Testis (tissue), 3 donors: ENCODE data around the gene GSDME. TPM values are rescaled to one million over a fixed set of nuclear protein-coding genes. Genes with fewer than 3 reads are reported as not detected.

Experiments used
- DNase-seq: peaks from one replicate; pipeline ENCODE4 v3.0.0-alpha.2; 2019
- H3K27ac ChIP-seq, 2 donors: fragments of 200-600 bp; sonication (generic); one replicate each; pipeline ENCODE4 v1.5.1; 2019
- H3K27me3 ChIP-seq: fragments of 200-600 bp; sonication (generic); one replicate; pipeline ENCODE4 v1.5.1; 2019
- H3K36me3 ChIP-seq: fragments of 200-600 bp; sonication (generic); one replicate; pipeline ENCODE4 v1.5.1; 2017; ENCODE audit warnings: low read depth; ENCODE audit errors: missing control alignments
- H3K4me1 ChIP-seq: fragments of 200-600 bp; sonication (generic); one replicate; pipeline ENCODE4 v1.5.1; 2019
- H3K4me3 ChIP-seq, 2 donors: fragments of 200-600 bp; sonication (generic); one replicate each; pipeline ENCODE4 v1.5.1; 2017 to 2019
- H3K9me3 ChIP-seq: fragments of 200-600 bp; sonication (generic); one replicate; pipeline ENCODE4 v1.5.1; 2017
- CTCF ChIP-seq, 3 experiments: fragments of 450-650 bp in 2 of 3; fragments of 200-600 bp in 1 of 3; sonication (generic) in 1 of 3; IDR thresholded peaks; one replicate each; pipeline ENCODE4 v1.5.1; 2016 to 2019; ENCODE audit warnings: antibody characterized with exemption in 3 of 3, mild to moderate bottlenecking in 2 of 3, moderate library complexity in 1 of 3
- POLR2A ChIP-seq: fragments of 450-650 bp; IDR thresholded peaks from one replicate; pipeline ENCODE4 v1.6.1; 2017; ENCODE audit warnings: antibody characterized with exemption, mild to moderate bottlenecking, moderate library complexity
- WGBS, 2 donors: methylation state at CpG; one replicate each; pipeline ENCODE4 v1.1.5; 2018; 5-methylcytosine and 5-hydroxymethylcytosine counted together
- intact Hi-C: fragments of 100-400 bp; cut with DNase I; formaldehyde crosslinking; loops from one replicate; pipeline ENCODE4 v1.15.1; 2023; ENCODE audit warnings: low total_unique reads
- polyA plus RNA-seq: library from polyadenylated mRNA; stranded (reverse); fragments of 350-450 nt; fragmentation: Illumina TruSeq; extraction: RNeasy Lipid Tissue Mini Kit (QIAGEN cat#74804); gene quantifications from one replicate; pipeline ENCODE4 v1.2.3, GENCODE V29; 2014; ENCODE audit warnings: low read depth, low replicate concordance; ENCODE audit not compliant: insufficient read depth
- total RNA-seq, 2 donors: library from RNA; depleted of rRNA; stranded (reverse); fragments of >200 nt; gene quantifications; one replicate each; pipeline ENCODE4 v1.2.3, GENCODE V29; 2016

The GSDME gene
- total and polyA plus RNA-seq, 3 donors from 2014 or later: 31.8 to 59.4 (median 55.0) TPM

DNA sequence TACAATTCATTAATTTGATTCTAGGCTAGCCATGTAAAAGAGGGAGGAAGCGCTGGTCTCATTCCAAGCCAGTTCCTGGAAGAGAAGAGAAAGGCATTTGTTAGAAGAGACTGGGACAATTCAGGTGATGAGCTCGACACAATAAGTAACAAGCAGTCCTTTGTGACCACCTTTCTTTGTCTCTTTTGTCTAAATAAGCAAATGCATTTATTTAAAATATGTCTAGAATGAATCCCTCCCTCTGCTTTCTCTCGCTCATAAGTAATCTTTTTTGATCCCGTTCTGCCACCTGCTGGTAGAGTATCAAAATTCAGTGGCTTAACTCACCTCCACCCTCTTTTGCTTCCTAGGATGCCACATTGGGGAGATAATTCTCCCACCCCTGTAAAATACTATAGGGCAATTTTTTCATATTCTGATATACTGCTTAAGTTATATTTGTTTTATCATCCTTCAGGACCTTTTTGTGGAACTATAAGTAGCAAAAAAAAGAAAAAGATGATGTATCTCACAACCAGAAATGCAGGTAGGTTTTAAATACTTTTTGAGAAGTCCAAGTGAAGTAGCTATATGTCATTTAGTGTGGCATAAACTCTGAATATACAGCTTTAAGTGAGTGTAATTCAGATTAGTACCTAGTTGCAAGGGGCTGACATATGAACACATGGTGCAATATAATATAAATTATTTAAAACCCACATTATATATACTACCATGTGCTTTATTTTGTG lies 91.5 kb downstream of the GSDME start:
- Histone ChIP-seq H3K4me3 (no peak overlapping the region), H3K27me3 (no peaks in the 10 kb centered on the region), H3K9me3 (no peaks in the 10 kb centered on the region), H3K36me3 (no peaks in the 10 kb centered on the region), H3K27ac (no peak overlapping the region), H3K4me1 (no peaks in the 10 kb centered on the region)
- DNase-seq: peak; percentile 46
- 41 to 46% methylated on average over 4 of the region's 4 CpGs for WGBS, 2 donors
- intact Hi-C loops: no loop called here
- TF ChIP-seq POLR2A (no peak), CTCF (IDR thresholded peaks at IDR 0.05) (peak; percentile 50 to 66 (median 66))

- DNase-seq: no peak
- 76% methylated on average over 2 of the region's 2 CpGs for WGBS, 2 donors
- no peaks in the 10 kb centered on the region for H3K9me3 ChIP-seq
- no peaks in the 10 kb centered on the region for H3K27me3 ChIP-seq
- H3K27ac ChIP-seq: no peak overlapping the region
- no peak for TF ChIP-seq CTCF (IDR thresholded peaks at IDR 0.05)
- H3K4me1 ChIP-seq: no peaks in the 10 kb centered on the region
- intact Hi-C loops: no loop called here
- no peak overlapping the region for H3K4me3 ChIP-seq
- H3K36me3 ChIP-seq: no peaks in the 10 kb centered on the region
Measured at GRCh38 chr7:24660546-24660945, 96.7 kb downstream of the GSDME start.

- no peaks in the 10 kb centered on the region for H3K4me1 ChIP-seq
- H3K9me3 ChIP-seq: no peaks in the 10 kb centered on the region
- no peaks in the 10 kb centered on the region for H3K36me3 ChIP-seq
- 88 to 95% methylated on average over 2 of the region's 2 CpGs for WGBS, 2 donors
- H3K27ac ChIP-seq: no peak overlapping the region
- no peak for TF ChIP-seq POLR2A
- TF ChIP-seq CTCF (IDR thresholded peaks at IDR 0.05): no peak
- no peaks in the 10 kb centered on the region for H3K27me3 ChIP-seq
- no peak for DNase-seq
- intact Hi-C loops: no loop called here
- no peak overlapping the region for H3K4me3 ChIP-seq
Measured at GRCh38 chr7:24659505-24659904, 97.8 kb downstream of the GSDME start.

DNA sequence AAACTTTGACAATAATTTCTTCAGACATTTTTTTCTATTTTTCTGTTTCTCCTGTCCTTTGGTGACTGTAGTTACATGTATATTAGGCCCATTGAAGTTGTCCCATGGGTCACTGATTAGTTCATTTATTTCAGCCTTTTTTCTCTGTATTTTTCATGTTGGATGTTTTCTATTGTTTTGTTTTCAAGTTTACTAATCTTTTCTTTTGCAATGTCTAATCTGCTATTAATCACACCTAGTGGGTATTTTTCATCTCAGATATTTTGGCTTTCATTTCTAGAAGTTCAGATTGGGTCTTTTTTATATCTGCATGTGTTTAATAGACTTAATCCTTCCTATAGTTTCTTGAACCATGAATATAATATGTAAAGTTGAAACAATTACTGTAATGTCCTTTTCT lies 99.3 kb downstream of the GSDME start:
- no peak for DNase-seq
- H3K4me1 ChIP-seq: no peaks in the 10 kb centered on the region
- no peaks in the 10 kb centered on the region for H3K36me3 ChIP-seq
- no peak overlapping the region for H3K27ac ChIP-seq
- TF ChIP-seq CTCF (IDR thresholded peaks at IDR 0.05) (no peak), POLR2A (no peak)
- no peaks in the 10 kb centered on the region for H3K27me3 ChIP-seq
- H3K4me3 ChIP-seq: no peak overlapping the region
- H3K9me3 ChIP-seq: no peaks in the 10 kb centered on the region
- intact Hi-C loops: no loop called here

- Histone ChIP-seq H3K9me3 (no peaks in the 10 kb centered on the region), H3K36me3 (no peaks in the 10 kb centered on the region), H3K27ac (no peak overlapping the region), H3K4me1 (no peaks in the 10 kb centered on the region), H3K27me3 (no peaks in the 10 kb centered on the region), H3K4me3 (no peak overlapping the region)
- DNase-seq: no peak
- WGBS, 2 donors: 85 to 91% methylated on average over 6 of the region's 6 CpGs
- TF ChIP-seq CTCF (IDR thresholded peaks at IDR 0.05) (no peak), POLR2A (no peak)
- intact Hi-C loops: no loop called here
Measured at GRCh38 chr7:24656608-24657007, 100.7 kb downstream of the GSDME start.
